ENCODE measurements around the gene VASP.

- no peak for TF ChIP-seq ARNTL (CRISPR knock-in tag; IDR thresholded peaks at IDR 0.05; ENCODE audit: borderline replicate concordance, low read depth)
- TF ChIP-seq, protein P1, sequence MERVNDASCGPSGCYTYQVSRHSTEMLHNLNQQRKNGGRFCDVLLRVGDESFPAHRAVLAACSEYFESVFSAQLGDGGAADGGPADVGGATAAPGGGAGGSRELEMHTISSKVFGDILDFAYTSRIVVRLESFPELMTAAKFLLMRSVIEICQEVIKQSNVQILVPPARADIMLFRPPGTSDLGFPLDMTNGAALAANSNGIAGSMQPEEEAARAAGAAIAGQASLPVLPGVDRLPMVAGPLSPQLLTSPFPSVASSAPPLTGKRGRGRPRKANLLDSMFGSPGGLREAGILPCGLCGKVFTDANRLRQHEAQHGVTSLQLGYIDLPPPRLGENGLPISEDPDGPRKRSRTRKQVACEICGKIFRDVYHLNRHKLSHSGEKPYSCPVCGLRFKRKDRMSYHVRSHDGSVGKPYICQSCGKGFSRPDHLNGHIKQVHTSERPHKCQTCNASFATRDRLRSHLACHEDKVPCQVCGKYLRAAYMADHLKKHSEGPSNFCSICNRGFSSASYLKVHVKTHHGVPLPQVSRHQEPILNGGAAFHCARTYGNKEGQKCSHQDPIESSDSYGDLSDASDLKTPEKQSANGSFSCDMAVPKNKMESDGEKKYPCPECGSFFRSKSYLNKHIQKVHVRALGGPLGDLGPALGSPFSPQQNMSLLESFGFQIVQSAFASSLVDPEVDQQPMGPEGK (CRISPR knock-in tag; IDR thresholded peaks at IDR 0.05; ENCODE audit: borderline replicate concordance), result no peak
- TF ChIP-seq ZNF70 (CRISPR knock-in tag; IDR thresholded peaks at IDR 0.05), result no peak
- TF ChIP-seq GLIS3 (CRISPR knock-in tag; IDR thresholded peaks at IDR 0.05), result no peak
- no peak for TF ChIP-seq RARB (CRISPR knock-in tag; IDR thresholded peaks at IDR 0.05)
- TF ChIP-seq CREB5 (CRISPR knock-in tag; IDR thresholded peaks at IDR 0.05; ENCODE audit: low read depth), result no peak
- TF ChIP-seq ZC3H10 (CRISPR knock-in tag; IDR thresholded peaks at IDR 0.05), result no peak
- TF ChIP-seq ZFP30 (CRISPR knock-in tag; IDR thresholded peaks at IDR 0.05), result no peak
- no peak for TF ChIP-seq ZNF565 (CRISPR knock-in tag; conservative IDR thresholded peaks at IDR 0.05; ENCODE audit: low read depth)
- TF ChIP-seq, protein P2, sequence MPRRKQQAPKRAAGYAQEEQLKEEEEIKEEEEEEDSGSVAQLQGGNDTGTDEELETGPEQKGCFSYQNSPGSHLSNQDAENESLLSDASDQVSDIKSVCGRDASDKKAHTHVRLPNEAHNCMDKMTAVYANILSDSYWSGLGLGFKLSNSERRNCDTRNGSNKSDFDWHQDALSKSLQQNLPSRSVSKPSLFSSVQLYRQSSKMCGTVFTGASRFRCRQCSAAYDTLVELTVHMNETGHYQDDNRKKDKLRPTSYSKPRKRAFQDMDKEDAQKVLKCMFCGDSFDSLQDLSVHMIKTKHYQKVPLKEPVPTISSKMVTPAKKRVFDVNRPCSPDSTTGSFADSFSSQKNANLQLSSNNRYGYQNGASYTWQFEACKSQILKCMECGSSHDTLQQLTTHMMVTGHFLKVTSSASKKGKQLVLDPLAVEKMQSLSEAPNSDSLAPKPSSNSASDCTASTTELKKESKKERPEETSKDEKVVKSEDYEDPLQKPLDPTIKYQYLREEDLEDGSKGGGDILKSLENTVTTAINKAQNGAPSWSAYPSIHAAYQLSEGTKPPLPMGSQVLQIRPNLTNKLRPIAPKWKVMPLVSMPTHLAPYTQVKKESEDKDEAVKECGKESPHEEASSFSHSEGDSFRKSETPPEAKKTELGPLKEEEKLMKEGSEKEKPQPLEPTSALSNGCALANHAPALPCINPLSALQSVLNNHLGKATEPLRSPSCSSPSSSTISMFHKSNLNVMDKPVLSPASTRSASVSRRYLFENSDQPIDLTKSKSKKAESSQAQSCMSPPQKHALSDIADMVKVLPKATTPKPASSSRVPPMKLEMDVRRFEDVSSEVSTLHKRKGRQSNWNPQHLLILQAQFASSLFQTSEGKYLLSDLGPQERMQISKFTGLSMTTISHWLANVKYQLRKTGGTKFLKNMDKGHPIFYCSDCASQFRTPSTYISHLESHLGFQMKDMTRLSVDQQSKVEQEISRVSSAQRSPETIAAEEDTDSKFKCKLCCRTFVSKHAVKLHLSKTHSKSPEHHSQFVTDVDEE (CRISPR knock-in tag; IDR thresholded peaks at IDR 0.05), result no peak
- TF ChIP-seq TOX (CRISPR knock-in tag; IDR thresholded peaks at IDR 0.05; ENCODE audit: borderline replicate concordance), result no peak
- no peak for TF ChIP-seq ESRRG (CRISPR knock-in tag; IDR thresholded peaks at IDR 0.05)
These were observed 47.2 kb downstream of the VASP start for GRCh38 chr19:45554481-45554880.

All from SK-N-SH treated with all-trans-retinoic acid at 6 μM for 48 hours (cell line).